Keratinocyte (primary cell): ENCODE data around the gene CXCL14. TPM values are rescaled to one million over a fixed set of nuclear protein-coding genes. Genes with fewer than 3 reads are reported as not detected.

ENCODE experiments used
- DNase-seq: peaks from one replicate; pipeline ENCODE4 v3.0.0-alpha.2; 2011; ENCODE audit warnings: low read depth, missing footprints, low spot score
- FAIRE-seq: peaks from 2 replicates; lab custom pipeline; 2011; peaks lifted over from hg19 to GRCh38; lab: Jason Lieb, UNC
- H2AFZ ChIP-seq: 2 replicates; pipeline ENCODE4 v1.6.0; 2012; ENCODE audit warnings: low read length, control low read depth, inconsistent platforms; ENCODE audit not compliant: control insufficient read depth
- H3K27ac ChIP-seq: 2 replicates; pipeline ENCODE4 v1.5.1; 2011; ENCODE audit warnings: low read length; ENCODE audit not compliant: control insufficient read depth, insufficient read depth
- H3K27me3 ChIP-seq: 3 replicates; pipeline ENCODE4 v1.6.0; 2011; ENCODE audit warnings: low read length; ENCODE audit not compliant: control insufficient read depth, insufficient read depth; ENCODE audit errors: extremely low read depth
- H3K36me3 ChIP-seq, 2 experiments: 2 replicates in 1 of 2; 3 replicates in 1 of 2; pipeline ENCODE4 v1.5.1; 2011; ENCODE audit warnings: low read length in 2 of 2, mild to moderate bottlenecking in 1 of 2; ENCODE audit not compliant: control insufficient read depth in 2 of 2, insufficient read depth in 2 of 2; ENCODE audit errors: extremely low read depth in 1 of 2
- H3K4me1 ChIP-seq: 3 replicates; pipeline ENCODE4 v1.5.1; 2011; ENCODE audit warnings: low read length; ENCODE audit not compliant: control insufficient read depth, insufficient read depth; ENCODE audit errors: extremely low read depth
- H3K4me2 ChIP-seq: 3 replicates; pipeline ENCODE4 v1.6.0; 2011; ENCODE audit warnings: low read depth, low read length; ENCODE audit not compliant: control insufficient read depth, insufficient read depth; ENCODE audit errors: extremely low read depth
- H3K4me3 ChIP-seq, 3 experiments: fragments of 200-600 bp in 1 of 3; sonication (generic) in 1 of 3; 2 replicates in 2 of 3; 3 replicates in 1 of 3; pipeline ENCODE4 v1.5.1; 2011 to 2016; ENCODE audit warnings: low read length in 3 of 3, mild to moderate bottlenecking in 3 of 3, control low read depth in 2 of 3, inconsistent platforms in 1 of 3, low read depth in 1 of 3, mixed read lengths in 1 of 3, mixed run types in 1 of 3, moderate library complexity in 1 of 3; ENCODE audit not compliant: control insufficient read depth in 2 of 3, insufficient read depth in 2 of 3; ENCODE audit errors: extremely low read depth in 1 of 3
- H3K79me2 ChIP-seq: 2 replicates; pipeline ENCODE4 v1.6.0; 2012; ENCODE audit warnings: low read length; ENCODE audit not compliant: control insufficient read depth, insufficient read depth
- H3K9ac ChIP-seq: 3 replicates; pipeline ENCODE4 v1.6.0; 2011; ENCODE audit warnings: low read length; ENCODE audit not compliant: control insufficient read depth, insufficient read depth; ENCODE audit errors: extremely low read depth
- H3K9me1 ChIP-seq: 3 replicates; pipeline ENCODE4 v1.6.0; 2011; ENCODE audit warnings: low read length; ENCODE audit not compliant: control insufficient read depth, insufficient read depth; ENCODE audit errors: extremely low read depth
- H3K9me3 ChIP-seq: 2 replicates; pipeline ENCODE4 v1.5.1; 2012; ENCODE audit warnings: low read depth, low read length; ENCODE audit not compliant: control insufficient read depth
- H4K20me1 ChIP-seq: 3 replicates; pipeline ENCODE4 v1.6.0; 2011; ENCODE audit warnings: low read length; ENCODE audit not compliant: control insufficient read depth, insufficient read depth; ENCODE audit errors: extremely low read depth
- CTCF ChIP-seq, 3 experiments: IDR thresholded peaks in 1 of 3; conservative IDR thresholded peaks in 1 of 3; optimal IDR thresholded peaks in 1 of 3; 2 replicates in 2 of 3; 3 replicates in 1 of 3; pipeline versions ENCODE3 to v1.5.1; 2011; ENCODE audit warnings: low read length in 3 of 3, mild to moderate bottlenecking in 3 of 3, moderate library complexity in 2 of 3, control low read depth in 1 of 3, inconsistent platforms in 1 of 3; ENCODE audit not compliant: insufficient read depth in 2 of 3; ENCODE audit errors: extremely low read depth in 1 of 3
- EZH2 ChIP-seq: IDR thresholded peaks from one replicate; pipeline ENCODE4 v1.6.1; 2012; ENCODE audit warnings: inconsistent platforms, mild to moderate bottlenecking, low read length, moderate library complexity
- dilution Hi-C: fragments of 300-500 bp; cut with MboI; formaldehyde crosslinking; loops from one replicate; pipeline ENCODE4 v1.7.0; 2020; ENCODE audit warnings: low sequenced_read_pairs; ENCODE audit not compliant: extremely low pct_ligation_motif_present
- polyA plus RNA-seq, 5 experiments: library from polyadenylated mRNA; depleted of rRNA in 3 of 5; stranded (reverse) in 3 of 5; stranded (forward) in 1 of 5; unstranded in 1 of 5; fragments of >200 nt; gene quantifications; 1 replicate in 1 of 5; 2 replicates in 3 of 5; 3 replicates in 1 of 5; pipeline versions ENCODE4 v1.2.1 to v1.2.3, GENCODE V29; 2011 to 2012; ENCODE audit warnings: missing spikeins in 2 of 5, low read depth in 1 of 5, low replicate concordance in 1 of 5

Gene CXCL14
- polyA plus RNA-seq, 1 donor (not counting 4 experiments of a cell fraction or from before 2014, with no cell fraction given): 124 TPM

GRCh38 chr5:135609981-135610380 lies 31.2 kb upstream of the CXCL14 start:
- H3K79me2 ChIP-seq: no peaks in the 10 kb centered on the region
- no peak overlapping the region for H3K9ac ChIP-seq
- H3K4me1 ChIP-seq: peaks cover 22% of the 10 kb centered on the region
- no peaks in the 10 kb centered on the region for H4K20me1 ChIP-seq
- peak overlapping the region; percentile 7 for H3K4me2 ChIP-seq
- no peak for DNase-seq
- no peak overlapping the region for H2AFZ ChIP-seq
- H3K27ac ChIP-seq: no peak overlapping the region
- H3K9me3 ChIP-seq: no peaks in the 10 kb centered on the region
- TF ChIP-seq CTCF (optimal IDR thresholded peaks at IDR 0.05 in 1 of 3, IDR thresholded peaks at IDR 0.05 in 1 of 3, conservative IDR thresholded peaks at IDR 0.05 in 1 of 3; ENCODE audit: extremely low read depth in 1 of 3, insufficient read depth in 2 of 3, low read length in 3 of 3) (no peak), EZH2 (no peak)
- H3K36me3 ChIP-seq: no peaks in the 10 kb centered on the region
- dilution Hi-C loops: no loop called here
- no peak overlapping the region for H3K4me3 ChIP-seq
- H3K9me1 ChIP-seq: no peaks in the 10 kb centered on the region
- H3K27me3 ChIP-seq: no peaks in the 10 kb centered on the region
- FAIRE-seq: no peak

- no peaks in the 10 kb centered on the region for H3K36me3 ChIP-seq
- H4K20me1 ChIP-seq: no peaks in the 10 kb centered on the region
- peak overlapping the region; percentile 53 for H2AFZ ChIP-seq
- no peak overlapping the region for H3K4me3 ChIP-seq
- no peaks in the 10 kb centered on the region for H3K9me3 ChIP-seq
- H3K4me1 ChIP-seq: peaks cover 22% of the 10 kb centered on the region
- H3K9ac ChIP-seq: no peak overlapping the region
- no peak overlapping the region for H3K27ac ChIP-seq
- no peaks in the 10 kb centered on the region for H3K27me3 ChIP-seq
- TF ChIP-seq CTCF (optimal IDR thresholded peaks at IDR 0.05 in 1 of 3, IDR thresholded peaks at IDR 0.05 in 1 of 3, conservative IDR thresholded peaks at IDR 0.05 in 1 of 3; ENCODE audit: extremely low read depth in 1 of 3, insufficient read depth in 2 of 3, low read length in 3 of 3): no peak
- TF ChIP-seq EZH2: no peak
- dilution Hi-C loops: no loop called here
- no peaks in the 10 kb centered on the region for H3K9me1 ChIP-seq
- no peaks in the 10 kb centered on the region for H3K79me2 ChIP-seq
- H3K4me2 ChIP-seq: peak overlapping the region; percentile 25
- DNase-seq (no peak), FAIRE-seq (no peak)
Observed at GRCh38 chr5:135608761-135609443, 30.1 kb upstream of the CXCL14 start.
